CD4-positive, alpha-beta memory T cell (primary cell): ENCODE results near the gene HOXC9. TPM values are rescaled to one million over a fixed set of nuclear protein-coding genes. Genes with fewer than 3 reads are reported as not detected.

ENCODE experiments used
- CTCF ChIA-PET: fragments of 350-600 bp; sonication (Branson Sonifier 250); formaldehyde crosslinking; loops from one replicate; lab custom pipeline; 2021; ENCODE audit warnings: inconsistent platforms; ENCODE audit not compliant: partially characterized antibody; lab: Charles Lee
- POLR2A ChIA-PET: fragments of 350-600 bp; sonication (Branson Sonifier 250); formaldehyde crosslinking; loops from one replicate; lab custom pipeline; 2021; ENCODE audit not compliant: partially characterized antibody; lab: Charles Lee
- DNase-seq, 5 donors: peaks; one replicate each; pipeline versions ENCODE4 v3.0.0 to v3.0.0-alpha.2; 2020 to 2022; ENCODE audit warnings: mixed read lengths in 1 of 5
- H3K27ac ChIP-seq: one replicate; pipeline ENCODE4 v1.7.0; 2013; ENCODE audit warnings: low read depth, low read length
- H3K27me3 ChIP-seq: 2 replicates; pipeline ENCODE4 v1.7.0; 2013; ENCODE audit warnings: mild to moderate bottlenecking, low read length, moderate library complexity; ENCODE audit not compliant: insufficient read depth
- H3K36me3 ChIP-seq: 2 replicates; pipeline ENCODE4 v1.7.0; 2013; ENCODE audit warnings: mild to moderate bottlenecking, low read length, moderate library complexity; ENCODE audit not compliant: insufficient read depth
- H3K4me1 ChIP-seq: 2 replicates; pipeline ENCODE4 v1.7.0; 2013; ENCODE audit warnings: mild to moderate bottlenecking, low read length, moderate library complexity; ENCODE audit not compliant: insufficient read depth
- H3K4me3 ChIP-seq, 2 donors: one replicate each; pipeline ENCODE4 v1.7.0; 2013; ENCODE audit warnings: low read length in 2 of 2, mild to moderate bottlenecking in 1 of 2
- H3K9me3 ChIP-seq, 2 donors: one replicate each; pipeline ENCODE4 v1.7.0; 2013; ENCODE audit warnings: low read length in 2 of 2, control low read depth in 1 of 2; ENCODE audit not compliant: control insufficient read depth in 1 of 2
- H3K27ac Mint-ChIP-seq, 7 donors: one replicate each; pipeline ENCODE4 v1.8.0; 2020 to 2021; ENCODE audit warnings: mixed read lengths in 7 of 7, mild to moderate bottlenecking in 6 of 7, inconsistent platforms in 3 of 7, moderate library complexity in 3 of 7
- H3K27me3 Mint-ChIP-seq, 2 donors: one replicate each; pipeline ENCODE4 v1.8.0; 2020 to 2021; ENCODE audit warnings: mixed read lengths in 2 of 2
- H3K36me3 Mint-ChIP-seq, 2 donors: one replicate each; pipeline ENCODE4 v1.8.0; 2020 to 2021; ENCODE audit warnings: mixed read lengths in 2 of 2, inconsistent platforms in 1 of 2, mild to moderate bottlenecking in 1 of 2
- H3K4me1 Mint-ChIP-seq, 4 donors: one replicate each; pipeline ENCODE4 v1.8.0; 2020 to 2021; ENCODE audit warnings: mixed read lengths in 4 of 4, mild to moderate bottlenecking in 1 of 4
- H3K4me3 Mint-ChIP-seq, 8 donors: one replicate each; pipeline ENCODE4 v1.8.0; 2020 to 2021; ENCODE audit warnings: mixed read lengths in 8 of 8, mild to moderate bottlenecking in 7 of 8, moderate library complexity in 6 of 8, inconsistent platforms in 3 of 8
- H3K9me3 Mint-ChIP-seq, 8 donors: one replicate each; pipeline ENCODE4 v1.8.0; 2020 to 2021; ENCODE audit warnings: mixed read lengths in 8 of 8, mild to moderate bottlenecking in 5 of 8, inconsistent platforms in 3 of 8, moderate library complexity in 1 of 8
- intact Hi-C: fragments of 100-400 bp; cut with micrococcal nuclease; formaldehyde crosslinking; loops from one replicate; pipeline ENCODE4 v1.15.1; 2023
- polyA plus RNA-seq, 2 donors: library from polyadenylated mRNA; unstranded; fragments of 300-500 nt; fragmentation: Illumina TruSeq; gene quantifications; one replicate each; pipeline ENCODE4 v1.2.3, GENCODE V29; 2021
- total RNA-seq, 2 experiments: library from RNA; stranded (reverse); gene quantifications; one replicate each; pipeline ENCODE4 v1.2.3, GENCODE V29; 2021

The HOXC9 gene
- total and polyA plus RNA-seq, 4 experiments from 2014 or later, result not detected

GRCh38 chr12:54047964-54048303 is 48.0 kb downstream of the HOXC9 start:
- ChIA-PET CTCF (no interaction called here), POLR2A (no interaction called here)
- H3K27me3 Mint-ChIP-seq, result peaks cover 70 to 82% of the 10 kb centered on the region in 2 donors
- peak overlapping the region in 2 of 8 donors; percentile 48 to 52 for H3K4me3 Mint-ChIP-seq
- peaks cover 14 to 37% (median 23%) of the 10 kb centered on the region in 4 donors for H3K4me1 Mint-ChIP-seq
- peaks cover 0 to 7% (median 0%) of the 10 kb centered on the region in 8 donors for H3K9me3 Mint-ChIP-seq
- H3K36me3 Mint-ChIP-seq, result no peaks in the 10 kb centered on the region
- peaks cover 96% of the 10 kb centered on the region for H3K27me3 ChIP-seq
- H3K36me3 ChIP-seq, result no peaks in the 10 kb centered on the region
- intact Hi-C loops, result no loop called here
- DNase-seq, result no peak
- no peak overlapping the region for H3K4me3 ChIP-seq
- H3K4me1 ChIP-seq, result peaks cover 29% of the 10 kb centered on the region
- no peak overlapping the region for H3K27ac ChIP-seq
- no peaks in the 10 kb centered on the region for H3K9me3 ChIP-seq
- peak overlapping the region in 2 of 7 donors; percentile 4 to 33 for H3K27ac Mint-ChIP-seq

GRCh38 chr12:54048406-54049093 is 48.6 kb downstream of the HOXC9 start:
- DNase-seq, result no peak
- H3K27ac Mint-ChIP-seq, result peak overlapping the region in 1 of 7 donors; percentile 33
- no peak overlapping the region for H3K4me3 ChIP-seq
- CTCF ChIA-PET, result no interaction called here
- intact Hi-C loops, result no loop called here
- H3K27ac ChIP-seq, result no peak overlapping the region
- no peaks in the 10 kb centered on the region for H3K9me3 ChIP-seq
- H3K36me3 ChIP-seq, result no peaks in the 10 kb centered on the region
- H3K9me3 Mint-ChIP-seq, result peaks cover 0 to 7% (median 0%) of the 10 kb centered on the region in 8 donors
- peaks cover 96% of the 10 kb centered on the region for H3K27me3 ChIP-seq
- H3K27me3 Mint-ChIP-seq, result peaks cover 69 to 78% of the 10 kb centered on the region in 2 donors
- peak overlapping the region in 1 of 8 donors; percentile 45 for H3K4me3 Mint-ChIP-seq
- peaks cover 36% of the 10 kb centered on the region for H3K4me1 ChIP-seq
- H3K4me1 Mint-ChIP-seq, result peaks cover 14 to 40% (median 27%) of the 10 kb centered on the region in 4 donors
- no peaks in the 10 kb centered on the region for H3K36me3 Mint-ChIP-seq
- POLR2A ChIA-PET, result no interaction called here

- H3K9me3 Mint-ChIP-seq, result peaks cover 0 to 7% (median 0%) of the 10 kb centered on the region in 8 donors
Measured at GRCh38 chr12:54049108-54049507, 49.1 kb downstream of the HOXC9 start.

GRCh38 chr12:54050482-54050810 is 50.5 kb downstream of the HOXC9 start:
- H3K4me3 ChIP-seq, result no peak overlapping the region
- POLR2A ChIA-PET, result no interaction called here
- peaks cover 18 to 52% (median 32%) of the 10 kb centered on the region in 4 donors for H3K4me1 Mint-ChIP-seq
- CTCF ChIA-PET, result interaction anchor here (0.5 to 1.1 kb wide), 4 partner anchors 18 to 156 kb away, joined by 3 to 4 read pairs (median 4); partner anchors contain the start of gene HOXC5
- H3K27me3 Mint-ChIP-seq, result peaks cover 62 to 71% of the 10 kb centered on the region in 2 donors
- H3K27ac Mint-ChIP-seq, result no peak overlapping the region
- no peak for DNase-seq
- intact Hi-C loops, result no loop called here
- peaks cover 0 to 7% (median 0%) of the 10 kb centered on the region in 8 donors for H3K9me3 Mint-ChIP-seq
- no peaks in the 10 kb centered on the region for H3K36me3 ChIP-seq
- peaks cover 41% of the 10 kb centered on the region for H3K4me1 ChIP-seq
- no peaks in the 10 kb centered on the region for H3K9me3 ChIP-seq
- H3K4me3 Mint-ChIP-seq, result peak overlapping the region in 2 of 8 donors; percentile 12 to 30
- no peaks in the 10 kb centered on the region for H3K36me3 Mint-ChIP-seq
- peaks cover 90% of the 10 kb centered on the region for H3K27me3 ChIP-seq
- no peak overlapping the region for H3K27ac ChIP-seq

More at GRCh38 chr12:54049108-54049507, 49.1 kb downstream of the HOXC9 start:
- Histone ChIP-seq H3K4me3 (no peak overlapping the region), H3K9me3 (no peaks in the 10 kb centered on the region), H3K27ac (no peak overlapping the region), H3K27me3 (peaks cover 97% of the 10 kb centered on the region), H3K4me1 (peaks cover 41% of the 10 kb centered on the region), H3K36me3 (no peaks in the 10 kb centered on the region)
- ChIA-PET POLR2A (no interaction called here), CTCF (no interaction called here)
- intact Hi-C loops, result no loop called here
- peaks cover 68 to 78% of the 10 kb centered on the region in 2 donors for H3K27me3 Mint-ChIP-seq
- no peak overlapping the region for H3K27ac Mint-ChIP-seq
- no peaks in the 10 kb centered on the region for H3K36me3 Mint-ChIP-seq
- peaks cover 15 to 44% (median 28%) of the 10 kb centered on the region in 4 donors for H3K4me1 Mint-ChIP-seq
- no peak overlapping the region for H3K4me3 Mint-ChIP-seq
- no peak for DNase-seq

- peaks cover 64 to 69% of the 10 kb centered on the region in 2 donors for H3K27me3 Mint-ChIP-seq
- CTCF ChIA-PET, result interaction anchor here (0.5 to 1.1 kb wide), 5 partner anchors 18 to 157 kb away, joined by 3 to 4 read pairs (median 3); partner anchors contain the start of gene HOXC5
- peaks cover 0 to 7% (median 0%) of the 10 kb centered on the region in 8 donors for H3K9me3 Mint-ChIP-seq
- Histone ChIP-seq H3K27me3 (peaks cover 83% of the 10 kb centered on the region), H3K36me3 (no peaks in the 10 kb centered on the region), H3K9me3 (no peaks in the 10 kb centered on the region), H3K4me3 (no peak overlapping the region), H3K4me1 (peaks cover 41% of the 10 kb centered on the region), H3K27ac (no peak overlapping the region)
- POLR2A ChIA-PET, result no interaction called here
- intact Hi-C loops, result no loop called here
- peak overlapping the region in 1 of 8 donors; percentile 17 for H3K4me3 Mint-ChIP-seq
- no peaks in the 10 kb centered on the region for H3K36me3 Mint-ChIP-seq
- peaks cover 18 to 52% (median 32%) of the 10 kb centered on the region in 4 donors for H3K4me1 Mint-ChIP-seq
- DNase-seq, result no peak
- no peak overlapping the region for H3K27ac Mint-ChIP-seq
Measured at GRCh38 chr12:54051026-54051842, 51.3 kb downstream of the HOXC9 start.

- Histone ChIP-seq H3K4me3 (no peak overlapping the region), H3K9me3 (no peaks in the 10 kb centered on the region), H3K4me1 (peaks cover 40% of the 10 kb centered on the region), H3K36me3 (no peaks in the 10 kb centered on the region), H3K27me3 (peaks cover 76% of the 10 kb centered on the region), H3K27ac (no peak overlapping the region)
- CTCF ChIA-PET, result interaction anchor here (1.3 kb wide), 1 partner anchor 46 kb away, joined by 5 read pairs; no protein-coding TSS in a partner anchor
- Mint-ChIP-seq H3K4me1 (peaks cover 16 to 52% (median 31%) of the 10 kb centered on the region in 4 donors), H3K27me3 (peaks cover 63 to 69% of the 10 kb centered on the region in 2 donors), H3K4me3 (peak overlapping the region in 5 of 8 donors; percentile 10 to 55 (median 37)), H3K9me3 (peaks cover 0 to 7% (median 0%) of the 10 kb centered on the region in 8 donors), H3K36me3 (no peaks in the 10 kb centered on the region), H3K27ac (peak overlapping the region in 1 of 7 donors; percentile 20)
- POLR2A ChIA-PET, result no interaction called here
- no peak for DNase-seq
- intact Hi-C loops, result no loop called here
Measured at GRCh38 chr12:54051874-54052437, 52.0 kb downstream of the HOXC9 start.
